GM19238 (cell line): ENCODE data around the gene EVI2A.
A peak's percentile ranks its signal among the peaks of the same experiment; 100 is the strongest.
"Not testable (repeated sequence)": the region's sequence is repeated elsewhere in the genome, so short reads cannot be mapped to it uniquely, and the experiment has no call there.

Source experiments
- DNase-seq: peaks from one replicate; pipeline ENCODE4 v3.0.0; 2011; ENCODE audit warnings: low spot score; ENCODE audit not compliant: insufficient read length

EVI2A gene, protein sequence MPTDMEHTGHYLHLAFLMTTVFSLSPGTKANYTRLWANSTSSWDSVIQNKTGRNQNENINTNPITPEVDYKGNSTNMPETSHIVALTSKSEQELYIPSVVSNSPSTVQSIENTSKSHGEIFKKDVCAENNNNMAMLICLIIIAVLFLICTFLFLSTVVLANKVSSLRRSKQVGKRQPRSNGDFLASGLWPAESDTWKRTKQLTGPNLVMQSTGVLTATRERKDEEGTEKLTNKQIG

DNA sequence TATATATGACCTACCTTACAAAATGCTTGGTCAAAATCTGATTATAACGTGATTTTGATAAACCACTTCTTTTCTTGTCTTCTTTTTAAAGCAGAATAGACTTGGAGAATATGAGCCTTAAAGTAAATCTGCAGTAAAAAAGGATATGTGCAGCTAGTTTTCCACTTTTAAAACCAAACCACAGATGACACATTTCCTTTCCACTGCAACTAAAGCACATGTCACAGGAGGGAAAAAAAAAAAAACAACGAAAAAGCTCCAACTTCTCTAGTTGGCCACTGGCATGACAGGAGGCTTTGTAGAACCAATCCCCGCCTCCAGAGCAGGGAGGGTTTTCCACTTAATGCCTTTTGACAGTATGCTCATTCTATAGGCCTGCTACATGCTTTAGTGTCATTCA, at the start of gene EVI2A:
EVI2A (minus strand) TSS at position 142 of the 400 bp plus-strand sequence. CDS start 2,609 bp downstream, outside the sequence.
- DNase-seq, result peak; percentile 27

DNA sequence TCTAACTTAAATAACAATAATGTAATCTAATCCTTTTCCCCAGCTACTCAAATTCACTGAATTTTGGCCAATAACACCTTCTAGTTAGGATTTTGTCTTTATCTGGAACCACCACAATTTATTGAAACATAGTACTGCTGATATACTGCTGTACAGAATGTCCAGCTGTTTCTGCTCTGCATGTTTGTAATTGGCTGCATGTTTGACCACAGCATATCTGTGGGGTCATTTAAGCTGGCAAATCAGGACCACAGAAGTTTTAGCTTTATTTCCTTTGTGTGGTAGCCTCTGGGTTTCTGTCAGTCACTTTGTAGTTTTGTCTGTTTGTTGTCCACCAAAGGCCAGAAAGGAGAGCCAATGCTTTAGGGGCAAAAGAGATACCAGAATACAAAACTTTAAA, 47.8 kb upstream of the EVI2A start:
- no peak for DNase-seq

DNA sequence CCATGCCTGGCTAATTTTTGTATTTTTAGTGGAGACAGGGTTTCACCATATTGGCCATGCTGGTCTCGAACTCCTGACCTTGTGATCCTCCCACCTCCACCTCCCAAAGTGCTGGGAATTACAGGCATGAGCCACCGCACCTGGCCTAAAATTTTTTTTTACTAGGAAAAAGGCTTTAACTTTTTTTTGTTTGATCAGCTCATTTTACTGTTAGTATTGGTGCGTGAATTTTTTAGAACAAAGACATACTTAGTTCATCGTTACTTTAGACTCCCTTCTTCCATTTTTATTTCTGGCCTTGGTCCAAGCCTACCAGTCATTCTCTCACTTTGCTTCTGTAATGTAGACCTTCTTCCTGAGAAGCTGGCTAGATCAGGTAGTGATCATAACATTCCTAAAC, 44.7 kb upstream of the EVI2A start:
- no peak for DNase-seq

DNA sequence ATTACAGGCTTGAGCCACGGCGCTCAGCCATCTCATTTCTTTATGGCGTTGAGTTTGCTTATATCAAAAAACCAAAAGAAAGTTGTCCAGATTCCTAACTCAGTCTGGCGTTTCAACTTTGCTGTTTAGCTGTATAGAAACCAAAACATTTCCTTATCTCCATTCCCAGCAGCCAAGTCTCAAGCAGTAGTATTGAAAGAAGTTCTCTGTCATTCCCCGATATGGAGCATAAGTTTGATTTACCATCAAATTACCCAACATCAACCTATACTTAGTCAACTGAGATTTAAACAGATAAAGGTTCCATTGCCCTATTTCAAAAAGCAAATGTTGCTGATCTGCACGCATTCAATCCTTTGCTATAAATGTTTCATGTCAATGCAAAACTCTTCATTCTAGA, 42.6 kb upstream of the EVI2A start:
- DNase-seq, result no peak

DNA sequence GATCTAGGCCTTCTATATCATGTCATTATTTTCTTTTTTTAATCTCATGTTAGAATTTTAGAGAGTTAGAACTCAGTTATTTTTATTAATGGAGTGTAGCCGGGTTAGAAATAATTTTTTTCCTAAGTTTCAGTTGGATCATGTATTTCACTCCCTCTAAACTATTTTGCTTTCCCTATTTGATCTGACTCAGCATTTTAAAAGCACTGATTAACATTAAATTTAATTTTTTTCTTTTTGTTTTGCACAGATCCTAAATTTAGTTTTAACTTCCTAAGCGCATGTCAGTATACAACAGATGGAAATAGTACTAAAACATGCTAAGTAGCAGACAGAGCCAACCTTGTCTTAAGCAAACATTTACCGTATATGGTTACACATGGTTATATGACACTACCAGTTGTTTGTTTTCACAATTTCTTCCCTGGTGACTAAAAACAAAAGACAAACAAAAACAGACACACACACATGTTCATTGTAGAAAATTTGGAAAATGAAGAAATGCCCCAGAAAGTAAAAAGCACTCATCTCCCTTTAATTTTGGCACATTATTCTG, 36.5 kb upstream of the EVI2A start:
- DNase-seq, result no peak

DNA sequence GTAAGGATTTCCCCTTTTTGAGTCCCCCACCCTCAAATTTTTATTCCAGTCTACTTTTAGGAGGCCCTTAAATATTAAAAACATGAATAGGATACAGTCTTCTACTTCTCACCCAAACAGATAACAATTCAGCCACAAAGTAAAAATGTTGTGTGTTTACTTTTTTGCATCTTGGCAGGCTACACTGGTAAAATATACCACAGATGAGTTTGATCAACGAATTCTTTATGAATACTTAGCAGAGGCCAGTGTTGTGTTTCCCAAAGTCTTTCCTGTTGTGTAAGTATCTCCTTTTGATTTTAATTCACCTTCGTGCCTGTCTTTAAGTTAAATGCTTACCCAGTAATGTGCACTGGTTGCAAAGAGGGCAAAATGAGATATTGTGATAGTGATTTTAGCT, 35.7 kb upstream of the EVI2A start:
- DNase-seq, result no peak

DNA sequence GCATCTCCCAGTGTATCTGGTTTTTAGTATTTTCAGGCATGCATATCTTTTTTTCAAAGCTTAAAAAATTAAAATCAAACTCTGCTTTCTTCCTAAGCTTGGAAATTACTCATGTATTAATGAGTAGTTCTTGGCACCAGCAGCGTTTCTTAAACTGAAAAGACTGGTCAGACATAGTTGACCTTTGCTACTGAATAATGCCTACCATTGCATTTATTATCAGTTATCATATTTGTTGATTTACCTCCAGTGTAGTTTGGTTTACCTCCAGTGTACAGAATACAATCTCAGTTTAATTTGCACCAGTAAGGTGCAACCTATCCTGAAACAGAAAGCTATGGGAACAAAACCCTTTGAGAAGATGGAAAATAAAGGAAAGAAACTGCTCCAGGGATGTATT, 34.5 kb upstream of the EVI2A start:
- no peak for DNase-seq

DNA sequence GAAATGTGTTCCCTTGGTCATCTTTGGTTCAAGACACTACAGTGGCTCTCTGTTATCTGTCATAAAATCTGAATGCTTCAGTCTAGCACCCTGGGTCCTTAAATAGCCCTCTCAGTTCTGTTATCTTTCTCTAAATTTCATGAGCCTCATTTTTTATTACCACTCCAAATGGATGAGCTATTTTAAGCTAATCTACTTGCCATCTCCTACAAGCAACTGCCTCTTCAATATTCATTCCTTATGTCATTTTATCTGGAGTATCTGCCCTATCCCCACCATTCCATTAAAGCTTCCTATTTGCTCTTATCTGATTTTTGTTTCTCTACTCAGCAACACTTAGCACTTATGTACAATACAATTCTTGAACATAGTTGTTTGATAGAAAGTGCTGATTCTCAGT, 28.0 kb upstream of the EVI2A start:
- no peak for DNase-seq

DNA sequence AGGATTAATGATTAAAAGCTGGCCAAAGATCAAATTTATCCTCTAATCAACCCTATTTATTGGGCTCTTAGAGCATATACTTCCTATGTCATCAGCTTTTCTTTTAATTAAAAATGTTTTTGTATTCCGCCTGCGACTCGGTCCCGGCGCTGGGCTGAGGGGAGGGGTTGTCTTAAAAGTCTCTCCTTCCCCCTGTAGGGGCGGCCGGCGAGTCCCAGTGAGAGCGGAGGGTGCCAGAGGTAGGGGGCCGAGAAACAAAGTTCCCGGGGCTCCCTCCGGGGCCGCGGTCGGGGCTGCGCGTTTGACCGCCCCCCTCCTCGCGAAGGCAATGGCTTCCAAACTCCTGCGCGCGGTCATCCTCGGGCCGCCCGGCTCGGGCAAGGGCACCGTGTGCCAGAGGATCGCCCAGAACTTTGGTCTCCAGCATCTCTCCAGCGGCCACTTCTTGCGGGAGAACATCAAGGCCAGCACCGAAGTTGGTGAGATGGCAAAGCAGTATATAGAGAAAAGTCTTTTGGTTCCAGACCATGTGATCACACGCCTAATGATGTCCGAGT, 23.8 kb upstream of the EVI2A start:
- DNase-seq, result not testable (repeated sequence)

DNA sequence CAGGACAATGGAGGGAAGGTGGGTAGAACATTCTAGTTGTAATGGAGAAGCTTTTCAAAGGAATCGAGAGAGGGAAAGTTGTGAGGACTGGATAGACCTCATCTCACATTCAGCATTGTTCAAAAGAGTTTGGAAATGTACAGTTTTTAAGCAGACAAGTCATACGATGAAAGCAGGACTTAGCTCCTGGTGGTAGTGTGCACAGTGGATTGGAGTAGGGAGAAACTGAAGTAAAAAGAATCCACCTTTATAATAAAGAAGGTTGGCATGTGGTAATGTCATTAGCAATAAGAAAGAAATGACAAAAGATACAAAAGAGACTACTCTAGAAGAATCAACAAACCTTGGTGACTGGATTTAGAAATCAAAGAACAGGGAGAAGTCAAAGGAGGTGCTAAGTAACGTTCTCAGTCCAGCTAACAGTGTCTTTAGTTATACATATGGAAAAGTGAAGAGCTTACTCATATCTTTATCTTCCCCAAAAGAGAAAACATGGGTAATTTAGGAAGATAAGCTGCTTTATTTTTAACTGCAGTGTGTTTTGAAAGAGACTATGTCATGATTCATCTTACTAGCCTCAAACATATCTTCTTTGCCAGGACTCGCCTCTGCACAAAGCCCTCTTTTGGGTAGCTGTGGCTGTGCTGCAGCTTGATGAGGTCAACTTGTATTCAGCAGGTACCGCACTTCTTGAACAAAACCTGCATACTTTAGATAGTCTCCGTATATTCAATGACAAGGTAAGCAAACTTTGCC, 18.7 kb upstream of the EVI2A start:
- no peak for DNase-seq

DNA sequence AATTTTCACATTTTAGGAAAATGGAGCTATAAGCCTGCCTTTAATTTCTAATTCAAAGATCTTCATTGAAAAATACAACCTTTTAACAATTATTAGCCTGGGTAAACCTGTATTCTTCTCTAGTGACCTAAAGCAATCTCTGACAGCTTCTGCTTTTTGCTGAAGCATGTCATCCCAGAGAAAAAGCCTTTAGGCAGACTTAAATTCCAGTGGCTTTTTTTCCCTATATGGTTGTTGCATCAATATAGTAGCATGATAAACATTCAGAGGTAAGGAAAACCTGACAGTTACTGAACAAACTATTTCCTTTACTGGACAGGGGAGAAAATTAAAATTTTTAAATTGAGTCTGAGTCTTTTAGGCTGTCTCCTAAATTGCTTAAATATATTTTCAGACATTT, 7.8 kb upstream of the EVI2A start:
- DNase-seq, result no peak

DNA sequence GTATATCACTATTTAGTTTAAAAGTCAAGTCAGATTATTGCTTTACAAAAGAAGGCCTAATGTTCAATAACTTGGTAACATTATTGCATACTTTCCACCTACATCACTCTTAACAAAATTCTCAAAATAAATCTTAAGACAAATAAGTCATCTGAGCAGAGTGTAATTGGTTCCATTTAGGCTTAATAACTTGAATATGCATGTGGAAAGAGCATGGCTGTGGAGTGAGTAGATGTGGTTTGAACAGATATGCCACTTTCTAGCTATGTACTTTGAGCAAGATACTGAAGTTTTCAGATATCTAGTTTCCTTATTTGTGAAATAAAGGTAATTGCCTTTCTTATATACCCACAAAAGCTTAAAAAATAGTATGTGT, 6.7 kb upstream of the EVI2A start:
- no peak for DNase-seq

DNA sequence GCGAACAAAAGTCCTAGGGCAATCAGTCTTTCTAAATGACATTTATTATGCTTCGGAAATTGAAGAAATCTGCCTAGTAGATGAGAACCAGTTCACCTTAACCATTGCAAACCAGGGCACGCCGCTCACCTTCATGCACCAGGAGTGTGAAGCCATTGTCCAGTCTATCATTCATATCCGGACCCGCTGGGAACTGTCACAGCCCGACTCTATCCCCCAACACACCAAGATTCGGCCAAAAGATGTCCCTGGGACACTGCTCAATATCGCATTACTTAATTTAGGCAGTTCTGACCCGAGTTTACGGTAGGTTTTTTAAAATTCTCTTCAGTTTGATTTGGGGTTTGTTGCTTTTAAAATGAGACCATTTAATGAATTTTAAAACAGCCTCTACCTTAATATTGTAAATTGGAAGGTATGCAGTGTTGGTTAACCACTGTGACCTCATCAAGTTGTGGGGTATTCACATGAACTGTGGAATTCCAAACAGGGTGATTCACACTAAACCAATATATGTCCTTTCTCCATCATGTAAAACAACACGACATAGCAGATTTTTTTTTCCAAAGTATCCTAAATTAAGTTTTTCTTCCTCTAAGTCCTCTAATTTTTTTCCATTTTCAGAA, 6.2 kb upstream of the EVI2A start:
- no peak for DNase-seq

DNA sequence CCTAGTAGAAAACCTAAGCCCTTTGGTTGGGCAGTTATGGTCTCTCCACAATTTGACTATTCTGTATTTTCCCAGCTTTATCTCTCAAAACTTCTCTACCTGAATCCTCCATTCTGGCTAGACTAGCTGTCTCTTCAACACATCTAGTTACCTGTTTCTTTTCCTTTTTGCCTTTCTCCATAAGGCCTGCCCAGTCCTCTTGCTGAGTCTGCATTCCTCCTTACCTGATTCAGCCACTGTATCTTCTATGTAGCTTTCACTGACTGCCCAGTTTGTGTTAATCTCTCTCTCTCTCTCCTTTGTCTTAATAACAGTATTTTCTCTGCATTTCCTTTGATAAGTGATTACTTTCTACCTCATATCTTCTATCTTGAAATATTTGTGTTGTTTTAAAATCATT, 2.1 kb upstream of the EVI2A start:
- DNase-seq, result no peak

DNA sequence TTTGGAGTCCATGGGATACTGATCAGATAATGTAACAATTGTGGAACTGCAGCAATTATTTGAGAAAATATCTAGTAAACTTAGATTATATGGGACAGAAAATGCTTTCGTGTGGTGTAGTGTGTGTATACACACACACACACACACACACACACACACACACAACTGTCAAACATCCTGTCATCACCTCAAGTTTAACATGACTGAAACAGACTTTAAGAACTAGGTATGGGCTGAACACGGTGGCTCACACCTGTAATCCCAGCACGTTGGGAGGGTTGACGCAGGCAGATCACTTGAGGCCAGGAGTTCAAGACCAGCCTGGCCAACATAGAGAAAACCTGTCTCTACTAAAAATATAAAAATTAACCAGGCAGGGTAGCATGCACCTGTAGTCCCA, 544 bp upstream of the EVI2A start:
- no peak for DNase-seq

DNA sequence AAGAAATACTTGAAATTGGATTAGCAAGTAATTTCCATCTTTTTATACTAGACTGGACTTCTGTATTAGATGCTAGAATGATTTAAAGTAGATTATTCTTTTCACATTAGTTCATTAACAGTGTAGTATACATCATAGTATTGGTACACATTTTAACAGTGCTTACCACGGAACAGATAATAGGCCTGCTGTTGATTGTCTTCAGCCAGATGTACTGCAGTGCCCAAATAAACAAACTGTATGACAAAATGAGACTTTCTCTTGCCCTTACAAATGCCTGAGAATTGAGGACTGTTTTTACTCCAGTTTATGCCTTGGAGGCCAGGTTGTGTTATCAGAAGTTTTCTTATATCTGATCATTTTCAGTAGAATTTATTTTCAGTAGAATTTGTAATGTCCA, 631 bp downstream of the EVI2A start:
- DNase-seq, result no peak

DNA sequence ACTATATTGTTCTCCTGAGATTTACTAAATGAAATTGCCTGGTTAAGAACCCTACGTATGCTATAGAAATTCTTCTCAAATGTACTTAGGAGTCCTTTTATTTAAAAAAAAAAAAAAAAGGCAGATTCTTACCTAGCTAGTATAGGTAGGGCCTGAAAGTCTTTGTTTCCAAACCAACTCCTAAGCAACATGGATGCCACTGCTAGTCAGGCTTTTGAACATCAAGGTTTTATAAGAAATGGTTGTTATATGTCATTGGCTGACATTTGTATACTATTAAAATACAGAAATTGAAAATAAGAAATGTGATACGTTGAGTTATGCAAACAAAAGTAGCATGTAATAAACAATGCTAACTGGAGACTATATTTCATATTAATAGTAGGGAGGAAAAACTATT, 1.2 kb downstream of the EVI2A start:
- DNase-seq, result no peak

DNA sequence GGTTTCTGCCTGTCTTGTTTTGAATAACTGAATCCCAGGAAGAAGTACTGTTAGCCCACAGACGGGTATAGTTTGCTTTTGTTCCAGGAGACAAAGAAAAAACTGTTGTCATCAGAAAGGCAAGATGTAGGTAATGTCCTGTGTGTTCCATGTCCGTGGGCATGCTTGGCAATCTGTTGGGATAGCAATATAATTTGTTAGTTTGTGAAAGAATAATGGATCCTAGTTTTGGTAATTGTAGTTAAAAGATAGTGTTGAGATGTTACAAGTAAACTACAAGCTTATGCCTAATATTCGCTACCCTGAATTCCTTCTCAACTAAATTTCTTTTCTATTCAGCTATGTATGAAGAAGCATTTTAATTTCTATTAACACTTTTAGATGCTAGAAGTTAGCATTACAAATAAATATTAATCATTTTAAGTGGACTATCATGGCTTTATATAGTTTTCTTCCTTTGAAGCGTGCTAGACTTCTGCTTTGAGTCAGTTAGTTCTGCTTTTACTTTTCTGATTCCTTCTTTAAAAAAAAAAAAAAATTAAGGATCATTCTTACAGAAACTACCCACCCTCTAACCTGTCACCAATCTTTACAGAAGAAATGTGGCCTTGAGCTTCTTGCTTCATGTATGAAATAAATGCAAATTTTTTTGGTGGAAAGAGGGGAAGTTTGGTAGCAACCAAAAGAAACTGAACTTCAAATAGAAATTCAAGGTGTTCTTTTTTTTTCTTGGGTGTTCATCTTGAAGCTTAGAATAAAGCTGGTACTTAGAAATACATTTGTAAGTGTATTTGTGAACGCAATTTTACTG, 2.4 kb downstream of the EVI2A start:
- DNase-seq, result no peak

DNA sequence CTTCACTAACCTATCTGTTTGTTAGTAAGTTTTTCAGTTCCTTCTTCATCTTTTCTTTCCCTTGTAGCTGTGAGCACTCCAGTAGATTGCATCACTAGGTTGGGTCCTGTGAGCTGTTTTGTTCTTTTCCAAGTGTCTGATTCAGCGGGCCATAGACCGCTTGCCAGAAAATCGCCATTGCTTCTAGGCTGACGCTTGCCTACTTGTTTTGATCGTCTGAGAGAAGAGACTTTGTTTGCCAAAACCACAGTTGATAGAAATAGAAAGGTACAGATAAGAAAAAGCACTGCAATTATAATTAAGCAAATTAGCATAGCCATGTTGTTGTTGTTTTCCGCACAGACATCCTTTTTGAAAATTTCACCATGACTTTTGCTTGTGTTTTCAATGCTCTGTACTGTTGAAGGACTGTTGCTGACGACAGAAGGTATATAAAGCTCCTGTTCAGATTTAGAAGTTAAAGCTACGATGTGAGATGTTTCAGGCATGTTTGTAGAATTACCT, 3.1 kb downstream of the EVI2A start:
- DNase-seq, result no peak

DNA sequence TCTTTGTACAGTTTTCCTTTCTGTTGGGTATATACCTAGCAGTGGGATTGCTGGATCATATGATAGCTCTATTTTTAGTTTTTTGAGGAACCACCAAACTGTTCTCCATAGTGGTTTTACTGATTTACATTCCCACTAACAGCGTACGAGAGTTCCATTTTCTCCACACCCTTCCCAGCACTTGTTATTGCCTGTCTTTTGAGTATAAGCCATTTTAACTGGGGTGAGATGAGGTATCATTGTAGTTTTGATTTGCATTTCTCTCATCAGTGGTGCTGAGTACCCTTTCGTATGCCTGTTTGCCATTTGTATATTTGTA, 6.7 kb downstream of the EVI2A start:
- DNase-seq, result no peak
